ELF-1 (cell line): ENCODE measurements around the gene SYT1.

ENCODE experiments used
- DNase-seq: peaks from one replicate; pipeline ENCODE4 v3.0.0-alpha.2; 2016; ENCODE audit warnings: low read depth, low spot score

SYT1 gene

GRCh38 chr12:79217306-79217705, 352.7 kb downstream of the SYT1 start:
- DNase-seq: peak; percentile 6

GRCh38 chr12:79223210-79223609, 358.6 kb downstream of the SYT1 start:
- no peak for DNase-seq

- DNase-seq: no peak
These were observed 359.2 kb downstream of the SYT1 start for GRCh38 chr12:79223761-79224160.

- DNase-seq: no peak
These were observed 362.5 kb downstream of the SYT1 start for GRCh38 chr12:79227091-79227490.

- DNase-seq: no peak
These were observed 363.1 kb downstream of the SYT1 start for GRCh38 chr12:79227646-79228045.

- no peak for DNase-seq
These were observed 368.8 kb downstream of the SYT1 start for GRCh38 chr12:79233341-79233781.

GRCh38 chr12:79236920-79237319, 372.3 kb downstream of the SYT1 start:
- DNase-seq: no peak

- no peak for DNase-seq
These were observed 373.7 kb downstream of the SYT1 start for GRCh38 chr12:79238246-79238645.

- no peak for DNase-seq
These were observed 382.9 kb downstream of the SYT1 start for GRCh38 chr12:79247494-79247893.

- DNase-seq: no peak
These were observed 385.6 kb downstream of the SYT1 start for GRCh38 chr12:79250186-79250585.

- DNase-seq: no peak
These were observed 386.6 kb downstream of the SYT1 start for GRCh38 chr12:79250960-79251755.

GRCh38 chr12:79252358-79253075, 387.9 kb downstream of the SYT1 start:
- DNase-seq: no peak

GRCh38 chr12:79255288-79255687, 390.7 kb downstream of the SYT1 start:
- no peak for DNase-seq

GRCh38 chr12:79260923-79261322, 396.3 kb downstream of the SYT1 start:
- no peak for DNase-seq

GRCh38 chr12:79262938-79263337, 398.4 kb downstream of the SYT1 start:
- DNase-seq: no peak

GRCh38 chr12:79266343-79267144, 402.0 kb downstream of the SYT1 start:
- DNase-seq: no peak

- no peak for DNase-seq
These were observed 403.0 kb downstream of the SYT1 start for GRCh38 chr12:79267580-79267979.

- no peak for DNase-seq
These were observed 410.0 kb downstream of the SYT1 start for GRCh38 chr12:79274501-79275064.

GRCh38 chr12:79275631-79276030, 411.1 kb downstream of the SYT1 start:
- DNase-seq: no peak

GRCh38 chr12:79283364-79283763, 418.8 kb downstream of the SYT1 start:
- DNase-seq: no peak

- DNase-seq: no peak
These were observed 424.3 kb downstream of the SYT1 start for GRCh38 chr12:79288911-79289310.

GRCh38 chr12:79291711-79292110, 427.1 kb downstream of the SYT1 start:
- no peak for DNase-seq
